Neural cell (in vitro differentiated cells): ENCODE data around the gene MYCBPAP. TPM values are rescaled to one million over a fixed set of nuclear protein-coding genes. Genes with fewer than 3 reads are reported as not detected.

Source experiments
- H2AFZ ChIP-seq: fragments of 200-600, 300-800 bp; sonication (generic), shearing (Covaris generic); 2 replicates; pipeline ENCODE4 v1.6.0; 2014; ENCODE audit warnings: low read depth, mild to moderate bottlenecking, antibody characterized with exemption, low read length, moderate library complexity
- H3F3A ChIP-seq: fragments of 200-600 bp; shearing (Covaris generic); 2 replicates; pipeline ENCODE4 v1.6.1; 2016; ENCODE audit warnings: mild to moderate bottlenecking, moderate library complexity, mixed read lengths, antibody characterized with exemption, low read length; ENCODE audit not compliant: insufficient read depth, poor library complexity, severe bottlenecking
- H3K27ac ChIP-seq: fragments of 200-600, 300-800 bp; sonication (generic), shearing (Covaris generic); 2 replicates; pipeline ENCODE4 v1.5.1; 2014; ENCODE audit warnings: mild to moderate bottlenecking, low read length, moderate library complexity
- H3K27me3 ChIP-seq: fragments of 300-800, 200-600 bp; sonication (generic), shearing (Covaris generic); 2 replicates; pipeline ENCODE4 v1.6.0; 2014; ENCODE audit warnings: mild to moderate bottlenecking, low read depth, low read length, moderate library complexity; ENCODE audit not compliant: insufficient read depth
- H3K36me3 ChIP-seq: fragments of 300-800, 200-600 bp; sonication (generic), shearing (Covaris generic); 2 replicates; pipeline ENCODE4 v1.5.1; 2014; ENCODE audit warnings: mild to moderate bottlenecking, antibody characterized with exemption, low read length, moderate library complexity; ENCODE audit not compliant: insufficient read depth
- H3K4me2 ChIP-seq: fragments of 300-800, 200-600 bp; sonication (generic), shearing (Covaris generic); 2 replicates; pipeline ENCODE4 v1.6.0; 2014; ENCODE audit warnings: mild to moderate bottlenecking, low read length
- H3K4me3 ChIP-seq: fragments of 300-800, 200-600 bp; sonication (generic), shearing (Covaris generic); 2 replicates; pipeline ENCODE4 v1.5.1; 2014; ENCODE audit warnings: mild to moderate bottlenecking, low read length, moderate library complexity
- H3K79me2 ChIP-seq: fragments of 200-600 bp; shearing (Covaris generic); replicated peaks from 2 replicates; pipeline ENCODE4 v1.6.0; 2014; ENCODE audit warnings: mild to moderate bottlenecking, low read length, moderate library complexity; ENCODE audit not compliant: insufficient read depth
- H3K9ac ChIP-seq: fragments of 300-800, 200-600 bp; sonication (generic), shearing (Covaris generic); 2 replicates; pipeline ENCODE4 v1.6.1; 2016; ENCODE audit warnings: mild to moderate bottlenecking, low read length, mixed read lengths
- H3K9me2 ChIP-seq: fragments of 200-600 bp; shearing (Covaris generic); 2 replicates; pipeline ENCODE4 v1.6.1; 2016; ENCODE audit warnings: mild to moderate bottlenecking, low read length, mixed read lengths; ENCODE audit not compliant: insufficient read depth
- H3K9me3 ChIP-seq: fragments of 200-600, 300-800 bp; sonication (generic), shearing (Covaris generic); 2 replicates; pipeline ENCODE4 v1.6.1; 2016; ENCODE audit warnings: mild to moderate bottlenecking, mixed run types, low read length, moderate library complexity, mixed read lengths
- H4K20me1 ChIP-seq: fragments of 200-600 bp; shearing (Covaris generic); 2 replicates; pipeline ENCODE4 v1.6.1; 2016; ENCODE audit warnings: mild to moderate bottlenecking, mixed run types; ENCODE audit not compliant: insufficient read depth
- EP300 ChIP-seq: fragments of 450-650 bp; conservative IDR thresholded peaks from 2 replicates; pipeline ENCODE4 v1.6.1; 2014; ENCODE audit warnings: antibody characterized with exemption, mild to moderate bottlenecking, moderate library complexity; ENCODE audit not compliant: poor library complexity, severe bottlenecking
- EZH2 ChIP-seq: fragments of 200-600, 300-800 bp; shearing (Covaris generic), sonication (generic); IDR thresholded peaks from 2 replicates; pipeline ENCODE4 v1.6.1; 2014; ENCODE audit warnings: antibody characterized with exemption, low read length, borderline replicate concordance, mild to moderate bottlenecking; ENCODE audit not compliant: insufficient read depth, poor library complexity, severe bottlenecking
- MXI1 ChIP-seq: fragments of 450-650 bp; conservative IDR thresholded peaks from 2 replicates; pipeline ENCODE4 v1.6.1; 2014; ENCODE audit warnings: antibody characterized with exemption, mild to moderate bottlenecking; ENCODE audit not compliant: poor library complexity, severe bottlenecking
- POLR2AphosphoS5 ChIP-seq: IDR thresholded peaks from 2 replicates; pipeline ENCODE4 v1.6.1; 2012
- RAD21 ChIP-seq: fragments of 450-650 bp; conservative IDR thresholded peaks from 2 replicates; pipeline ENCODE4 v1.6.1; 2014; ENCODE audit warnings: antibody characterized with exemption, mild to moderate bottlenecking, moderate library complexity
- REST ChIP-seq: IDR thresholded peaks from 2 replicates; pipeline ENCODE4 v1.6.1; 2012; ENCODE audit warnings: borderline replicate concordance
- SMC3 ChIP-seq: fragments of 450-650 bp; conservative IDR thresholded peaks from 2 replicates; pipeline ENCODE4 v1.6.1; 2014; ENCODE audit warnings: antibody characterized with exemption, mild to moderate bottlenecking, moderate library complexity; ENCODE audit not compliant: poor library complexity
- TAF1 ChIP-seq: IDR thresholded peaks from 2 replicates; pipeline ENCODE4 v1.6.1; 2012; ENCODE audit warnings: low read depth
- polyA plus RNA-seq: library from polyadenylated mRNA; depleted of rRNA; stranded (reverse); fragments of >200 nt; gene quantifications from 2 replicates; pipeline ENCODE4 v1.2.3, GENCODE V29; 2014
- TF ChIP-seq, protein P1 (sequence below): fragments of 450-650 bp; IDR thresholded peaks from 2 replicates; pipeline ENCODE4 v1.5.1; 2014; ENCODE audit warnings: antibody characterized with exemption, mild to moderate bottlenecking, moderate library complexity; ENCODE audit not compliant: poor library complexity, severe bottlenecking

Gene MYCBPAP
- polyA plus RNA-seq, 1 donor from 2014 or later: 0.35 TPM

DNA sequence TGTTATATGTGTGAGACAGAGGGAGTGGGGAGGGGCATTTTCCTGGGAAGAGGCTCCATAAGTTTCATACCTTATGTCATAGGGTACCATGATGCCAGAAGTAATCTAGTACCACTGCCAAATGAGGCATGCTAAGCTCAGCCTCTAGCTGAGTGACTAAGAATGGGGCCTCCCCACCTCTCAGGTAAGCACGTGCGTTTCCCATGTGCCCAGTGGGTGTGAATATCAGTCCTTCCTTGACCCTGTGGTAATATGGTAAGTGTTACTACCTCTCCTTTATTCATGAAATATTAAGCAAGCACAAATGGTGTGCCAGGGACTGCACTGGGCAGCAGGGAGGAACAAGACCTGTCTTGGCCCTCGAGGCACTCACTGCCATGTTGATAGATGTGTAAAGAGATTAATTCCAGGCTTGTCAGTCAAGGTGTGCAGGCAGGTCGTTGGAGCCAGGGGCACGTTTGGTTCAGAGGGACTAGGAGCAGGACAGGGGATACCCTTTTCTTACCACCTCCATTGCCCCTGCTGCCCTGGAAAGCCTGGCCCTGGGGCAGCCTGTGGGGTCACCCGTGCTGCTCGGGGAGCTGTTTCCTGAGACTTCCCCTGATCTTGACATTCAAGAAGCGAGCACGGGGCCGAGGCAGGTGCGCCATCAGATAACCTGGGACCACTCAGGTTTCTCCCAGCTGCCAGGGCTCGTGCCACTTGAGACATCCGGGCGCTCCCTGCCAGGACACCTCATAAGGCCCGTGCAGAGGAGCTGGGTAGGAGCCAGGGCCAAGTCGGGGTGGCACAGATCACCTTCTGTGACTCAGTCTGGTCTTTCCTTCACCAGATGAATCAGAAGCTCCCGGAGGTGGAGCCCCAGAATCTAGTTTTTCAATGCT is 20.8 kb upstream of the MYCBPAP start:
- H3K27me3 ChIP-seq: no peaks in the 10 kb centered on the region
- H3K79me2 ChIP-seq: no peaks in the 10 kb centered on the region
- no peak overlapping the region for H3K4me2 ChIP-seq
- no peak overlapping the region for H3K9ac ChIP-seq
- no peak overlapping the region for H3K4me3 ChIP-seq
- no peak for TF ChIP-seq EP300
- TF ChIP-seq REST: no peak
- no peak for TF ChIP-seq SMC3
- TF ChIP-seq EZH2: no peak
- TF ChIP-seq, protein P1, sequence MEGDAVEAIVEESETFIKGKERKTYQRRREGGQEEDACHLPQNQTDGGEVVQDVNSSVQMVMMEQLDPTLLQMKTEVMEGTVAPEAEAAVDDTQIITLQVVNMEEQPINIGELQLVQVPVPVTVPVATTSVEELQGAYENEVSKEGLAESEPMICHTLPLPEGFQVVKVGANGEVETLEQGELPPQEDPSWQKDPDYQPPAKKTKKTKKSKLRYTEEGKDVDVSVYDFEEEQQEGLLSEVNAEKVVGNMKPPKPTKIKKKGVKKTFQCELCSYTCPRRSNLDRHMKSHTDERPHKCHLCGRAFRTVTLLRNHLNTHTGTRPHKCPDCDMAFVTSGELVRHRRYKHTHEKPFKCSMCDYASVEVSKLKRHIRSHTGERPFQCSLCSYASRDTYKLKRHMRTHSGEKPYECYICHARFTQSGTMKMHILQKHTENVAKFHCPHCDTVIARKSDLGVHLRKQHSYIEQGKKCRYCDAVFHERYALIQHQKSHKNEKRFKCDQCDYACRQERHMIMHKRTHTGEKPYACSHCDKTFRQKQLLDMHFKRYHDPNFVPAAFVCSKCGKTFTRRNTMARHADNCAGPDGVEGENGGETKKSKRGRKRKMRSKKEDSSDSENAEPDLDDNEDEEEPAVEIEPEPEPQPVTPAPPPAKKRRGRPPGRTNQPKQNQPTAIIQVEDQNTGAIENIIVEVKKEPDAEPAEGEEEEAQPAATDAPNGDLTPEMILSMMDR: no peak
- TF ChIP-seq TAF1: no peak
- no peak for TF ChIP-seq POLR2AphosphoS5
- TF ChIP-seq MXI1: no peak
- no peak for TF ChIP-seq RAD21
- no peak overlapping the region for H3K27ac ChIP-seq
- H2AFZ ChIP-seq: no peak overlapping the region
- H3K9me2 ChIP-seq: no peaks in the 10 kb centered on the region
- no peaks in the 10 kb centered on the region for H3F3A ChIP-seq
- H4K20me1 ChIP-seq: no peaks in the 10 kb centered on the region
- H3K36me3 ChIP-seq: no peaks in the 10 kb centered on the region
- H3K9me3 ChIP-seq: no peaks in the 10 kb centered on the region

GRCh38 chr17:50488880-50489279 is 19.4 kb upstream of the MYCBPAP start:
- Histone ChIP-seq H3K9ac (no peak overlapping the region), H3K4me3 (no peak overlapping the region), H3K9me2 (no peaks in the 10 kb centered on the region), H3K36me3 (no peaks in the 10 kb centered on the region), H3K27ac (no peak overlapping the region), H3K9me3 (no peaks in the 10 kb centered on the region), H3K79me2 (no peaks in the 10 kb centered on the region), H3K4me2 (no peak overlapping the region), H3K27me3 (no peaks in the 10 kb centered on the region), H4K20me1 (no peaks in the 10 kb centered on the region), H2AFZ (no peak overlapping the region), H3F3A (no peaks in the 10 kb centered on the region)
- TF ChIP-seq EZH2 (no peak), SMC3 (no peak), REST (no peak), RAD21 (no peak), MXI1 (no peak)
- TF ChIP-seq, protein P1: no peak
